Thoracic aorta (tissue), 2 donors: ENCODE results near the gene CRADD. TPM values are rescaled to one million over a fixed set of nuclear protein-coding genes. Genes with fewer than 3 reads are reported as not detected.

Experiments
- ATAC-seq: fragments of 150-250 bp; one replicate; pipeline ENCODE4 v1.8.0; 2017; ENCODE audit warnings: low read depth; ENCODE audit not compliant: insufficient number of reproducible peaks, low FRiP score
- DNase-seq: peaks from one replicate; pipeline ENCODE4 v3.0.0-alpha.2; 2020; ENCODE audit warnings: low spot score
- H3K27ac ChIP-seq, 2 donors: fragments of 200-600 bp; sonication (generic); 1 replicate in 1 of 2; 2 replicates in 1 of 2; pipeline ENCODE4 v1.5.1; 2016; ENCODE audit warnings: mild to moderate bottlenecking in 2 of 2, moderate library complexity in 2 of 2
- H3K27me3 ChIP-seq: fragments of 200-600 bp; sonication (generic); replicated peaks from 2 replicates; pipeline ENCODE4 v1.6.0; 2016; ENCODE audit warnings: mild to moderate bottlenecking; ENCODE audit not compliant: insufficient read depth
- H3K36me3 ChIP-seq: fragments of 200-600 bp; sonication (generic); one replicate; pipeline ENCODE4 v1.5.1; 2016
- H3K4me1 ChIP-seq, 2 donors: fragments of 200-600 bp; sonication (generic); 1 replicate in 1 of 2; 2 replicates in 1 of 2; pipeline versions ENCODE4 v1.5.1 to v1.6.0; 2016; ENCODE audit warnings: low read depth in 2 of 2, mild to moderate bottlenecking in 1 of 2; ENCODE audit not compliant: control insufficient read depth in 1 of 2
- H3K4me3 ChIP-seq: fragments of 200-600 bp; sonication (generic); 2 replicates; pipeline ENCODE4 v1.5.1; 2016; ENCODE audit warnings: mild to moderate bottlenecking
- H3K9me3 ChIP-seq: fragments of 200-600 bp; sonication (generic); 2 replicates; pipeline ENCODE4 v1.5.1; 2016
- total RNA-seq, 2 donors: library from RNA; depleted of rRNA; stranded (reverse); fragments of >200 nt; gene quantifications; one replicate each; pipeline versions ENCODE4 v1.1.0 to v1.2.3, GENCODE V29; 2016
- TF ChIP-seq, protein P1 (sequence below): fragments of 200-600 bp; sonication (generic); IDR thresholded peaks from one replicate; pipeline ENCODE4 v1.5.1; 2019; ENCODE audit warnings: antibody characterized with exemption

The CRADD gene
- total RNA-seq, 2 donors from 2014 or later: 33.0 to 57.9 TPM

DNA sequence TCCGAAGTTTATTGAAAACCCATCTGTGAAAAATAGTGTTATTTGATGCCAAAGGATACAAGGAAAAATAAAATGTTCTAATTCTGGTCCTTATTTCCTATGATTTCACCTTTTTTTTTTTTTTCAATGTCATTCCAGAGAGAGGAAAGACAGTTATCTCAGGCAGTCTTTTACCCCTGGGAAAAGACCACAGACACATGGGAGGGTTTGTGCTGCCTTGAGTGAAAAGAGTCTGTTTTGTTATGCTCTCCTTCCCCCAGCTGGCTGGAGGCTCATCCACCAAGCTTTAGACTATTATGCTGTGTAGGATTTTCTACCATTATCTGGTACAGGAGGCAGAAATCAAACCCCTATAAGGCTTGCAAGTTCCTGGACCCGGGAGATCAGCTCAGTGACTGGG is 151.8 kb downstream of the CRADD start:
- Histone ChIP-seq H3K4me3 (no peak overlapping the region), H3K9me3 (no peaks in the 10 kb centered on the region), H3K36me3 (no peaks in the 10 kb centered on the region), H3K27me3 (no peaks in the 10 kb centered on the region), H3K27ac (peak overlapping the region in 1 of 2 donors; percentile 9), H3K4me1 (peaks cover 13 to 36% of the 10 kb centered on the region in 2 donors)
- no peak for DNase-seq
- ATAC-seq: no peak
- TF ChIP-seq, protein P1, sequence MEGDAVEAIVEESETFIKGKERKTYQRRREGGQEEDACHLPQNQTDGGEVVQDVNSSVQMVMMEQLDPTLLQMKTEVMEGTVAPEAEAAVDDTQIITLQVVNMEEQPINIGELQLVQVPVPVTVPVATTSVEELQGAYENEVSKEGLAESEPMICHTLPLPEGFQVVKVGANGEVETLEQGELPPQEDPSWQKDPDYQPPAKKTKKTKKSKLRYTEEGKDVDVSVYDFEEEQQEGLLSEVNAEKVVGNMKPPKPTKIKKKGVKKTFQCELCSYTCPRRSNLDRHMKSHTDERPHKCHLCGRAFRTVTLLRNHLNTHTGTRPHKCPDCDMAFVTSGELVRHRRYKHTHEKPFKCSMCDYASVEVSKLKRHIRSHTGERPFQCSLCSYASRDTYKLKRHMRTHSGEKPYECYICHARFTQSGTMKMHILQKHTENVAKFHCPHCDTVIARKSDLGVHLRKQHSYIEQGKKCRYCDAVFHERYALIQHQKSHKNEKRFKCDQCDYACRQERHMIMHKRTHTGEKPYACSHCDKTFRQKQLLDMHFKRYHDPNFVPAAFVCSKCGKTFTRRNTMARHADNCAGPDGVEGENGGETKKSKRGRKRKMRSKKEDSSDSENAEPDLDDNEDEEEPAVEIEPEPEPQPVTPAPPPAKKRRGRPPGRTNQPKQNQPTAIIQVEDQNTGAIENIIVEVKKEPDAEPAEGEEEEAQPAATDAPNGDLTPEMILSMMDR: no peak

DNA sequence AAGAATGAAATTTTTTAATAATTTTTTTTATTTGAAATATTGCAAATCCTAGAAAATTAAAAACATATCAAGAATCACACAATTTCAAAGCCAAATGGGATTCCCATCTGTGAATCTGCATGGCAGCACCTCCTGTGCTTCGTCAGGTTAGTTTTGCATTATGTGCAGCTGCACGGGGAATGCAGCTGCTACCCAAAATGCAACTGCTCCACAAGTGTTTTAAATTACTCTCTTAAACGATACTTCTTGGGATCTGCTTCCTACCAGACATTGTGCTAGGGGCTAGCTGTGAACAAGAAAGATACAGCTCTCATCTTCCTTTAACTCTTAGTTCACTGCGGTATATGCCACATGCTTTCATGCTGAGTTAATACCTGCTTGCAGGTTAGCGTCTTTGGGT is 154.2 kb downstream of the CRADD start:
- Histone ChIP-seq H3K4me1 (peaks cover 8 to 19% of the 10 kb centered on the region in 2 donors), H3K4me3 (no peak overlapping the region), H3K36me3 (no peaks in the 10 kb centered on the region), H3K9me3 (no peaks in the 10 kb centered on the region), H3K27ac (no peak overlapping the region), H3K27me3 (no peaks in the 10 kb centered on the region)
- ATAC-seq: no peak
- TF ChIP-seq, protein P1: no peak
- no peak for DNase-seq

DNA sequence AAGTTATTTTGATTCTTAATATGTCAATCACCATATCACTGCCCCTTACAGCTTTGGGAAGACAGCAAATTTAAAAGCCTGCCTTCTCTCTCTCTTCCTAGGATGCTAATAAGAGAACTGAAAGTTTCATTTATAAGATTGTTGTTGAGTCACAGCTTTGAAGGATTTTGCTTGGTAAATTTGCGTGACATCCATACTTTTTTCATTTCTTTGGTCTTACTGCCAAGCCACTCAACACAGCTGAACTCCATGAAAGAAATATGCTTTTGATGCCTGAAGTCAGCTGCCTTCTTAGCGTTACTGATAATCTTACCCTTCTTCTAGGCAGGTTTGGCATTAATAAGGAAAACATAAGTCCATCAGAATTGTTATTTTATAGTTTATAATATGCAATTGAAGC is 155.0 kb downstream of the CRADD start:
- Histone ChIP-seq H3K36me3 (no peaks in the 10 kb centered on the region), H3K4me3 (no peak overlapping the region), H3K4me1 (peaks cover 3 to 13% of the 10 kb centered on the region in 2 donors), H3K27ac (no peak overlapping the region), H3K27me3 (no peaks in the 10 kb centered on the region), H3K9me3 (no peaks in the 10 kb centered on the region)
- TF ChIP-seq, protein P1: no peak
- DNase-seq: no peak
- no peak for ATAC-seq

DNA sequence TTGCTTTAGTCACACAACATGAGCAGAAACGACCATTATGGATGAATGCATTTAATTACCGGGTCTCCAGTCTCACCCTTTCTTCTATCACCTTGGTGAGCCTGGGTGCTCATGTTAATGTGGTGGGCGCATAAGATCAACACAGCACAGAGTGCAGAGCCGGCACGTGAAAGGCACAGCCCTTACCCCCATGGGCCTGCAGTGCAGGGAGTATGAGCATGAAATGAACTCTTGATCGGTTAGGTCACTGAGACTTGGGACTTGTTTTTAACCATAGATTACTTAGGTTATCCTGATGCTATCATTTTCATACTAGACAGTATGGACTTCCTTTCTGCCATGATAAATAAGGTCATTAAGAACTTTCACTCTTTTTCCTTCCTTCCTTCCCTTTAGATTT is 156.8 kb downstream of the CRADD start:
- Histone ChIP-seq H3K27ac (no peak overlapping the region), H3K36me3 (no peaks in the 10 kb centered on the region), H3K27me3 (no peaks in the 10 kb centered on the region), H3K4me3 (no peak overlapping the region), H3K9me3 (no peaks in the 10 kb centered on the region), H3K4me1 (peaks cover 2 to 7% of the 10 kb centered on the region in 2 donors)
- ATAC-seq (no peak), DNase-seq (no peak)
- TF ChIP-seq, protein P1: no peak

DNA sequence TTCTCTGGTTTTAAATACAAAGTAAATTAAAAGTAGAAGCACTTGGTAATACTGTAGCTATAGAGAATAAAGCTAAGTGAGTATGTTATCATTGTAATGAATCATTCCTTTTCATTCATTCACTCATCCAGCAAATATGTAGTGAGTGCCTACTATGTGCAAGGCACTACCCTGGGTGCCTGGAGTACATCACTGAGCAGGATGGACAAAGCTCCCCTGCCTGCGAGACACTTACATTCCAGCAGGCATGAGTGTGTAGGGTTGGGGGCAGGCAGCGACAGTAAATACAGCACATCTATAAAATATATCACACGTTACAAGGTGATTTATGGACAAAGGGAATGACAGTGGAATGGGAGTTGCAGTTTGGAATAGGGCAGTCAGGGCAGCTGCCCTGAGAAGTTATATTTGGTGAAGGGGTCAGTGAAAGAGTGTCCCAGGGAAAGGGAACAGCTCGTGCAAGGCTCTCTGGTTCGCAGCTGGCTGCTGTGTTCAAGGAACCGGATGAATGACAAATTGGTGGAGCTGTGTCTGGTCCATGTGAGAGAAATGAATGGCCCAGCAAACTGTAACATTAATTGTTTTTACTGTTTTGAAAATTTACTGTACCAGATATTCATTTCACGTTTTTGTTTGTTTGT is 159.6 kb downstream of the CRADD start:
- no peaks in the 10 kb centered on the region for H3K36me3 ChIP-seq
- no peak overlapping the region for H3K27ac ChIP-seq
- H3K4me3 ChIP-seq: no peak overlapping the region
- no peaks in the 10 kb centered on the region for H3K9me3 ChIP-seq
- TF ChIP-seq, protein P1: no peak
- DNase-seq (no peak), ATAC-seq (no peak)
- no peaks in the 10 kb centered on the region for H3K27me3 ChIP-seq
- H3K4me1 ChIP-seq: no peaks in the 10 kb centered on the region
